ENCODE data around the gene MRNIP. TPM values are rescaled to one million over a fixed set of nuclear protein-coding genes. Genes with fewer than 3 reads are reported as not detected.

MRNIP gene
- total RNA-seq, 1 experiment from 2014 or later = 20.2 TPM

DNA sequence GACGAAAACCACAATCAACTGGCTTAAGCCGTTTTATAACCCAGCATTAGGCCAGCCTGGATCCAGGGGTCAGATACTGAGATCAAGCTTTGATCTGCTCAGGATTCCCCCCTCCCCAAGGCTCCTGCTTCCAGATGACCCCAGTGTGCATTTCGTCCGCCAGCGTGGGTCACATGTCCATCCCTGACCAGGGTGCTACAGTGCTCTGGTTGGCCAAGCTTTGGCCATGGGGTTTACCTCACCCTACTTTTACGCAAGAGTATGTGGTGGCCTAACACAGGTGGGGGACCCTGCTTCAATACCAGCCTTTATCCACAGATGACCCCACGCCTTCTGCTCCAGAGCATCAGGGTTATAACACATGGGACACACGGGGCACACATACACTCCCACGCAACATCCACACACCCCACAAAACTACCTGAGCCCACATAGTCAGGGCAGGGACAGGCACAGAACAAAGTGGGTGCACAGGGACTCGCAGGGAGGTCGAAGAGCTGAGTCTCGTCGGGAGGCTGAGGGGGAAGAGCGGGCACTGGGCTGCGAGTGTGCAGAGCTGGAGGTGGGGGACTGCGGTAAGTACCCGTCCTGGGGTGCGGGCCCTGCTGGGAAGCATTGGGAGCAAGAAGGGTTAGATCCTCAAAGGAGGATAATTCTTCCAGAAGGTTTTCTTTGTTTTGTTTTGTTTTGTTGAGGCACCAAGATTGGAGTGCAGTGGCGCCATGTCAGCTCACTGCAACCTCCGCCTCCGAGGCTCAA, 42.9 kb downstream of the MRNIP start:
- BruUV-seq (replicated peaks) = no TSS peak
- Histone ChIP-seq H3K9me2 (replicated peaks; ENCODE audit: low read length) (no peaks in the 10 kb centered on the region), H3K9me3 (ENCODE audit: low read length) (no peaks in the 10 kb centered on the region), H3K9ac (ENCODE audit: low read length) (no peak overlapping the region), H3K36me3 (ENCODE audit: low read depth, low read length) (no peaks in the 10 kb centered on the region), H3K27ac (ENCODE audit: low read length) (no peak overlapping the region), H4K20me1 (ENCODE audit: low read length) (no peaks in the 10 kb centered on the region), H3K4me3 (ENCODE audit: low read length) (no peak overlapping the region), H3K4me2 (ENCODE audit: low read length) (no peak overlapping the region), H3K4me1 (ENCODE audit: insufficient read depth, low read length) (peaks cover 26% of the 10 kb centered on the region), H3K79me2 (ENCODE audit: low read length) (peaks cover 5% of the 10 kb centered on the region; the same call in 1 of the 2 replicates), H2AFZ (ENCODE audit: low read length) (no peak overlapping the region), H3K27me3 (ENCODE audit: low read length) (no peaks in the 10 kb centered on the region), H3F3A (ENCODE audit: low read length, unreplicated experiment) (no peaks in the 10 kb centered on the region)
- DNase-seq (no peak), ATAC-seq (no peak)
- intact Hi-C loops (cut with micrococcal nuclease) = no loop called here
- TF ChIP-seq EZH2phosphoT487 (IDR thresholded peaks at IDR 0.05; ENCODE audit: borderline replicate concordance, low read length) (no peak), EZH2 (IDR thresholded peaks at IDR 0.05; ENCODE audit: low read length, unreplicated experiment) (no peak)
- TF ChIP-seq, protein P1, sequence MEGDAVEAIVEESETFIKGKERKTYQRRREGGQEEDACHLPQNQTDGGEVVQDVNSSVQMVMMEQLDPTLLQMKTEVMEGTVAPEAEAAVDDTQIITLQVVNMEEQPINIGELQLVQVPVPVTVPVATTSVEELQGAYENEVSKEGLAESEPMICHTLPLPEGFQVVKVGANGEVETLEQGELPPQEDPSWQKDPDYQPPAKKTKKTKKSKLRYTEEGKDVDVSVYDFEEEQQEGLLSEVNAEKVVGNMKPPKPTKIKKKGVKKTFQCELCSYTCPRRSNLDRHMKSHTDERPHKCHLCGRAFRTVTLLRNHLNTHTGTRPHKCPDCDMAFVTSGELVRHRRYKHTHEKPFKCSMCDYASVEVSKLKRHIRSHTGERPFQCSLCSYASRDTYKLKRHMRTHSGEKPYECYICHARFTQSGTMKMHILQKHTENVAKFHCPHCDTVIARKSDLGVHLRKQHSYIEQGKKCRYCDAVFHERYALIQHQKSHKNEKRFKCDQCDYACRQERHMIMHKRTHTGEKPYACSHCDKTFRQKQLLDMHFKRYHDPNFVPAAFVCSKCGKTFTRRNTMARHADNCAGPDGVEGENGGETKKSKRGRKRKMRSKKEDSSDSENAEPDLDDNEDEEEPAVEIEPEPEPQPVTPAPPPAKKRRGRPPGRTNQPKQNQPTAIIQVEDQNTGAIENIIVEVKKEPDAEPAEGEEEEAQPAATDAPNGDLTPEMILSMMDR (conservative IDR thresholded peaks at IDR 0.05; ENCODE audit: low read depth, low read length) = no peak
- ChIA-PET POLR2A (ENCODE audit: unreplicated experiment) (interaction anchor here (0.6 kb wide), 1 partner anchor 91 kb away, joined by 4 read pairs; no protein-coding TSS in a partner anchor), CTCF (no interaction called here)

- H3K79me2 ChIP-seq (ENCODE audit: low read length) = no peaks in the 10 kb centered on the region
- no peak overlapping the region for H3K27ac ChIP-seq (ENCODE audit: low read length)
- H3K9me3 ChIP-seq (ENCODE audit: low read length) = no peaks in the 10 kb centered on the region
- no peaks in the 10 kb centered on the region for H3K27me3 ChIP-seq (ENCODE audit: low read length)
- intact Hi-C loops (cut with micrococcal nuclease) = no loop called here
- no peaks in the 10 kb centered on the region for H3K36me3 ChIP-seq (ENCODE audit: low read depth, low read length)
- H3F3A ChIP-seq (ENCODE audit: low read length, unreplicated experiment) = no peaks in the 10 kb centered on the region
- ChIA-PET CTCF (no interaction called here), POLR2A (ENCODE audit: unreplicated experiment) (no interaction called here)
- DNase-seq = no peak
- H3K4me3 ChIP-seq (ENCODE audit: low read length) = no peak overlapping the region
- ATAC-seq = no peak
- TF ChIP-seq, protein P1 (conservative IDR thresholded peaks at IDR 0.05; ENCODE audit: low read depth, low read length) = no peak
- TF ChIP-seq EZH2 (IDR thresholded peaks at IDR 0.05; ENCODE audit: low read length, unreplicated experiment) (no peak), EZH2phosphoT487 (IDR thresholded peaks at IDR 0.05; ENCODE audit: borderline replicate concordance, low read length) (no peak)
- no peak overlapping the region for H2AFZ ChIP-seq (ENCODE audit: low read length)
- no peaks in the 10 kb centered on the region for H4K20me1 ChIP-seq (ENCODE audit: low read length)
- no peak overlapping the region for H3K9ac ChIP-seq (ENCODE audit: low read length)
- no TSS peak for BruUV-seq (replicated peaks)
- no peak overlapping the region for H3K4me2 ChIP-seq (ENCODE audit: low read length)
- no peaks in the 10 kb centered on the region for H3K9me2 ChIP-seq (replicated peaks; ENCODE audit: low read length)
- H3K4me1 ChIP-seq (ENCODE audit: insufficient read depth, low read length) = peaks cover 11% of the 10 kb centered on the region
Observed at GRCh38 chr5:179814090-179814489, 44.5 kb downstream of the MRNIP start.

DNA sequence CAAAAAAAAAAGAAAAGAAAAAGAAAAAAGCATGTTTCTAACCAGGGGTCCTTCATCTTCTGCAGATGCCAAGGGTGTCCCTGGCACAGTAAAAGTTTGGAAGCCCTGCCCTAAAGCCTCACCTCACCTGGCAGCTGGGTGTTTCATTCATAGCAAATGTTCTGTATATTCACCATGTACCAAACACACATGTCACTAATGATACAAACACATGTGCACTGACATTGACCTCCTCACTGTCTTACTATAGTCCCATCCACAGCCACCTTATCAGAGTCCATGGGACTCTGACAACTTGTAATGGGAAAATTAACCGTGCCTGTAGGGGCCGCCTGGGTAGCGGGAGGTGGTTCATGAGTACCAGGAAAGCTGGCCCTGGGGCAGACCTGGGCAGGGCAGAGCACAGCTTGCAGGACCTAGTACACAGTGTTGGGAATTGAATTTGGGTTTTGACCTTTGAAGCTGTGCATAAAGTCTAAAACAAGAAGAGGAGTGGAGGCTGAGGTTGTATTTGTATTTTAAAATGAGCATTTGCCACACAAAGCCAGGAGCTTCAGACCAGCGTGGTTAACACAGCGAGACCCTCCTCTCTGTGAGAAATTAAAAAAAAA, 45.5 kb downstream of the MRNIP start:
- no peak overlapping the region for H3K4me3 ChIP-seq (ENCODE audit: low read length)
- POLR2A ChIA-PET (ENCODE audit: unreplicated experiment) = no interaction called here
- no peaks in the 10 kb centered on the region for H4K20me1 ChIP-seq (ENCODE audit: low read length)
- no peaks in the 10 kb centered on the region for H3K36me3 ChIP-seq (ENCODE audit: low read depth, low read length)
- ATAC-seq = no peak
- H3K79me2 ChIP-seq (ENCODE audit: low read length) = peaks cover 3% of the 10 kb centered on the region
- BruUV-seq (replicated peaks) = no TSS peak
- no peaks in the 10 kb centered on the region for H3F3A ChIP-seq (ENCODE audit: low read length, unreplicated experiment)
- no peaks in the 10 kb centered on the region for H3K27me3 ChIP-seq (ENCODE audit: low read length)
- H2AFZ ChIP-seq (ENCODE audit: low read length) = no peak overlapping the region
- H3K4me1 ChIP-seq (ENCODE audit: insufficient read depth, low read length) = peaks cover 3% of the 10 kb centered on the region
- no peak for DNase-seq
- H3K4me2 ChIP-seq (ENCODE audit: low read length) = no peak overlapping the region
- H3K27ac ChIP-seq (ENCODE audit: low read length) = no peak overlapping the region
- no peak overlapping the region for H3K9ac ChIP-seq (ENCODE audit: low read length)
- intact Hi-C loops (cut with micrococcal nuclease) = no loop called here
- H3K9me2 ChIP-seq (replicated peaks; ENCODE audit: low read length) = no peaks in the 10 kb centered on the region
- CTCF ChIA-PET = no interaction called here
- no peaks in the 10 kb centered on the region for H3K9me3 ChIP-seq (ENCODE audit: low read length)
- TF ChIP-seq, protein P1 (conservative IDR thresholded peaks at IDR 0.05; ENCODE audit: low read depth, low read length) = no peak
- TF ChIP-seq EZH2 (IDR thresholded peaks at IDR 0.05; ENCODE audit: low read length, unreplicated experiment) = no peak
- TF ChIP-seq EZH2phosphoT487 (IDR thresholded peaks at IDR 0.05; ENCODE audit: borderline replicate concordance, low read length) = no peak
